SU-DHL-6 (cell line): Measurements from ENCODE around the gene NPC2.

Source experiments
- H2AFZ ChIP-seq: fragments of 200-600 bp; sonication (generic); 2 replicates; pipeline ENCODE4 v1.6.1; 2014; ENCODE audit warnings: low read depth, mild to moderate bottlenecking, moderate library complexity, mixed read lengths, antibody characterized with exemption, low read length; ENCODE audit not compliant: severe bottlenecking
- H3F3A ChIP-seq: fragments of 200-600 bp; shearing (Covaris generic); 2 replicates; pipeline ENCODE4 v1.6.0; 2016; ENCODE audit warnings: antibody characterized with exemption, mild to moderate bottlenecking; ENCODE audit not compliant: insufficient read depth
- H3K27ac ChIP-seq: fragments of 200-600 bp; sonication (generic); 2 replicates; pipeline ENCODE4 v1.5.1; 2016; ENCODE audit warnings: low read depth, mild to moderate bottlenecking, low read length, moderate library complexity, mixed read lengths
- H3K27me3 ChIP-seq: fragments of 200-600 bp; sonication (generic), shearing (Covaris generic); 2 replicates; pipeline ENCODE4 v1.6.0; 2014; ENCODE audit warnings: mild to moderate bottlenecking, low read length
- H3K36me3 ChIP-seq: fragments of 200-600 bp; sonication (generic); 2 replicates; pipeline ENCODE4 v1.6.1; 2014; ENCODE audit warnings: mild to moderate bottlenecking, low read length, mixed read lengths
- H3K4me2 ChIP-seq: fragments of 300-600, 200-600 bp; shearing (Covaris generic), sonication (generic); 2 replicates; pipeline ENCODE4 v1.6.0; 2014; ENCODE audit warnings: low read length, low read depth, mild to moderate bottlenecking; ENCODE audit not compliant: poor library complexity, severe bottlenecking
- H3K4me3 ChIP-seq: fragments of 200-600 bp; sonication (generic); 2 replicates; pipeline ENCODE4 v1.5.1; 2014; ENCODE audit warnings: antibody characterized with exemption, low read length, mild to moderate bottlenecking, mixed read lengths; ENCODE audit not compliant: insufficient read depth, poor library complexity, severe bottlenecking
- H3K79me2 ChIP-seq: fragments of 200-600 bp; sonication (generic); 2 replicates; pipeline ENCODE4 v1.6.1; 2014; ENCODE audit warnings: mild to moderate bottlenecking, low read length, moderate library complexity; ENCODE audit not compliant: insufficient read depth
- H3K9ac ChIP-seq: fragments of 200-600 bp; sonication (generic); 2 replicates; pipeline ENCODE4 v1.7.0; 2014; ENCODE audit warnings: mild to moderate bottlenecking, low read length
- H3K9me2 ChIP-seq: fragments of 200-600 bp; sonication (generic); replicated peaks from 2 replicates; pipeline ENCODE4 v1.6.1; 2014; ENCODE audit warnings: low read length; ENCODE audit not compliant: insufficient read depth
- H3K9me3 ChIP-seq: fragments of 200-600 bp; sonication (generic); 2 replicates; pipeline ENCODE4 v1.6.1; 2014; ENCODE audit warnings: low read length, mixed read lengths; ENCODE audit not compliant: insufficient read depth
- H4K20me1 ChIP-seq: fragments of 200-600 bp; sonication (generic); 2 replicates; pipeline ENCODE4 v1.6.1; 2014; ENCODE audit warnings: low read depth, mild to moderate bottlenecking, antibody characterized with exemption, low read length, moderate library complexity, mixed read lengths
- EZH2phosphoT487 ChIP-seq: fragments of 200-600 bp; sonication (generic), shearing (Covaris generic); conservative IDR thresholded peaks from 2 replicates; pipeline ENCODE4 v1.6.1; 2018; ENCODE audit warnings: mild to moderate bottlenecking, antibody characterized with exemption, low read length, moderate library complexity, mixed read lengths
- TF ChIP-seq, protein P1 (sequence below): fragments of 200-600 bp; sonication (generic); IDR thresholded peaks from one replicate; pipeline ENCODE4 v1.5.1; 2017; ENCODE audit warnings: antibody characterized with exemption, mild to moderate bottlenecking, low read length, moderate library complexity; ENCODE audit not compliant: insufficient read depth, poor library complexity, severe bottlenecking

The NPC2 gene

GRCh38 chr14:74511966-74512830, 19.1 kb upstream of the NPC2 start:
- Histone ChIP-seq H2AFZ (no peak overlapping the region), H3K27ac (no peak overlapping the region), H3F3A (no peaks in the 10 kb centered on the region)

DNA sequence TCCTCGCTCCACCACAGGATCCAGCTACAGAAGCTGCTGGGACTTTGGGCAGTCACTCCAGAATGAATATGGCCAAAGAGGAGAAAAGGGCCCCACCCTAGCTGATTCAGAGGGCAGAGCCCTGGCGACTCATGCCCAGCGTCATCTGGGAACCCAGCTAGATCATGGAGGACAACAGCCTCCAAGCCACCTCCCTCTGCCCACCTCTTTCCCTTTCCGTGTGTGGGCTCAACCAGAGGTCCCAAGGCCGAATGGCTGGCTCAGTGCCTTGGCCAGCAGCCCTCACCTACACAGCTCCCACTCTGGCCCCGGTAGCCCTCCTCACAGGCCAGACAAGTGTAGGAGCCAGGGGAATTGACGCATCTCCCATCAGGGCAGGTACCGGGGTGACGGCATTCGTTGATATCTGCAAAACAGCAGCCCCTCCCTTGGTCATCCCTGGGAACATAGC, 17.9 kb upstream of the NPC2 start:
- H3K4me2 ChIP-seq = no peak overlapping the region
- no peak overlapping the region for H3K4me3 ChIP-seq
- H3K9ac ChIP-seq = no peak overlapping the region
- no peaks in the 10 kb centered on the region for H3K27me3 ChIP-seq
- H3K27ac ChIP-seq = no peak overlapping the region
- H4K20me1 ChIP-seq = no peaks in the 10 kb centered on the region
- no peaks in the 10 kb centered on the region for H3K9me3 ChIP-seq
- H3F3A ChIP-seq = no peaks in the 10 kb centered on the region
- H3K36me3 ChIP-seq = no peaks in the 10 kb centered on the region
- TF ChIP-seq, protein P1, sequence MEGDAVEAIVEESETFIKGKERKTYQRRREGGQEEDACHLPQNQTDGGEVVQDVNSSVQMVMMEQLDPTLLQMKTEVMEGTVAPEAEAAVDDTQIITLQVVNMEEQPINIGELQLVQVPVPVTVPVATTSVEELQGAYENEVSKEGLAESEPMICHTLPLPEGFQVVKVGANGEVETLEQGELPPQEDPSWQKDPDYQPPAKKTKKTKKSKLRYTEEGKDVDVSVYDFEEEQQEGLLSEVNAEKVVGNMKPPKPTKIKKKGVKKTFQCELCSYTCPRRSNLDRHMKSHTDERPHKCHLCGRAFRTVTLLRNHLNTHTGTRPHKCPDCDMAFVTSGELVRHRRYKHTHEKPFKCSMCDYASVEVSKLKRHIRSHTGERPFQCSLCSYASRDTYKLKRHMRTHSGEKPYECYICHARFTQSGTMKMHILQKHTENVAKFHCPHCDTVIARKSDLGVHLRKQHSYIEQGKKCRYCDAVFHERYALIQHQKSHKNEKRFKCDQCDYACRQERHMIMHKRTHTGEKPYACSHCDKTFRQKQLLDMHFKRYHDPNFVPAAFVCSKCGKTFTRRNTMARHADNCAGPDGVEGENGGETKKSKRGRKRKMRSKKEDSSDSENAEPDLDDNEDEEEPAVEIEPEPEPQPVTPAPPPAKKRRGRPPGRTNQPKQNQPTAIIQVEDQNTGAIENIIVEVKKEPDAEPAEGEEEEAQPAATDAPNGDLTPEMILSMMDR = no peak
- H2AFZ ChIP-seq = no peak overlapping the region
- H3K79me2 ChIP-seq = no peaks in the 10 kb centered on the region
- H3K9me2 ChIP-seq = no peaks in the 10 kb centered on the region

More at GRCh38 chr14:74511966-74512830, 19.1 kb upstream of the NPC2 start:
- Histone ChIP-seq H4K20me1 (no peaks in the 10 kb centered on the region), H3K9me2 (no peaks in the 10 kb centered on the region), H3K4me2 (no peak overlapping the region), H3K36me3 (no peaks in the 10 kb centered on the region), H3K79me2 (no peaks in the 10 kb centered on the region), H3K9ac (no peak overlapping the region), H3K9me3 (no peaks in the 10 kb centered on the region), H3K27me3 (no peaks in the 10 kb centered on the region), H3K4me3 (no peak overlapping the region)
- TF ChIP-seq, protein P1 = no peak
- TF ChIP-seq EZH2phosphoT487 = no peak

DNA sequence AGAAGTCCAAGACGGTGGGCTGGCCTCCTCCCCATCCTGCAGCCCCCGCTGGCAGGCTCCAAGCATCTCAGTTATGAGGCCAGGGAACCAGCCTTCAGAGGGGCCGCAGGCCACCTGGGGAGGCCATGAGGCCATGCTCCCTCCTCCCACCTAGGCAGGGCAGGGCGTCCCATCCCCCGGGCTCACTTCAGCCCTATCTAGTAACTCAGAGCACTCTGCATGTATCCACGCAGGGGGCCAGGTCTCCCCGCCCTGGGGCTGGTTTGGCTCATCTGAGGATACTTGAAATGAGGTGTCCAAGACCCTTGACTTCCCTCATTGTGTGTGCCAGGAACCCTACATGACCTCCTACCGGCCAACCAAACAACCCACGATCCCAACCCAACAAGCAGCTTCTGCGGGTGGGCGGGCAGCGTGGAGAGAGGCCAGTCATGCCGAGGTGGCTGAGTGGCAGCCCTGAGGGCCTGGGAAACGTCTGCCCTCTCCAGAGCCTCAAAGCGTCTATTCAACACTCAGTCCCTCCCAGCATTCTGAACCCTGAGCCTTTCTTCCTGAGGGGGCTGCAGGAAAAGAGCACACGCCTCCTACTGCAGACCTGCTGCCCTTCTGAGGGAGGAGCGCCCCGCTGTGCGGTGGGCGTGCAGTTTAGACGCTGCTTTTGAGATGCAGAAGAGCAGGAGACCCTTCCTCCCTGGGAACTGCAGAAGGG, 17.3 kb upstream of the NPC2 start:
- Histone ChIP-seq H3K27ac (no peak overlapping the region), H3K4me2 (no peak overlapping the region), H3F3A (no peaks in the 10 kb centered on the region), H3K4me3 (no peak overlapping the region), H2AFZ (no peak overlapping the region), H3K9me3 (no peaks in the 10 kb centered on the region), H4K20me1 (no peaks in the 10 kb centered on the region), H3K9me2 (no peaks in the 10 kb centered on the region), H3K79me2 (no peaks in the 10 kb centered on the region), H3K27me3 (no peaks in the 10 kb centered on the region), H3K9ac (no peak overlapping the region), H3K36me3 (no peaks in the 10 kb centered on the region)
- no peak for TF ChIP-seq EZH2phosphoT487
- TF ChIP-seq, protein P1 = no peak
